ENCODE results near the gene SYNGR1. TPM values are rescaled to one million over a fixed set of nuclear protein-coding genes. Genes with fewer than 3 reads are reported as not detected.
"Not testable (repeated sequence)": the region's sequence is repeated elsewhere in the genome, so short reads cannot be mapped to it uniquely, and the experiment has no call there.

The SYNGR1 gene
- total RNA-seq, 1 experiment from 2014 or later = 7.0 TPM

DNA sequence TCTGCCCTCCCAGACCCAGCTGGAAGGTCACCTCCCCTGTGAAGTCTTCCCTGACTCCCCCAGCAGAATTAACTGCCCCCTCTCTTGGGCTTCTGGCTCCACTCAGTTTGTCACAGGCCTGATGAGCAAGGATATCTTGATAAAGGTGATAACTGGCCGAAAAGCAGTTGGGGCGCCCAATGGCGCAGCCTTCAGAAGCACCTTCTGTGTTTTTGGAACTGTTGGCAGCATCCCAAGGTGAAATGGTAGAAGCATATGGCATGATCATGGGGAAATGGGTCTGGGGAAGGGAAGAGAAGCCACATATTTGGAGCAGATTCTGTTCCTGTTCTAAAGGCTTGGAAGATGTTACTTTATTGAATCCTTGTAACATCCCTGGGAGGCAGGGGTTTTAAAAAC is 47.0 kb downstream of the SYNGR1 start:
- no peak for DNase-seq (ENCODE audit: extremely low read depth, low read depth)

DNA sequence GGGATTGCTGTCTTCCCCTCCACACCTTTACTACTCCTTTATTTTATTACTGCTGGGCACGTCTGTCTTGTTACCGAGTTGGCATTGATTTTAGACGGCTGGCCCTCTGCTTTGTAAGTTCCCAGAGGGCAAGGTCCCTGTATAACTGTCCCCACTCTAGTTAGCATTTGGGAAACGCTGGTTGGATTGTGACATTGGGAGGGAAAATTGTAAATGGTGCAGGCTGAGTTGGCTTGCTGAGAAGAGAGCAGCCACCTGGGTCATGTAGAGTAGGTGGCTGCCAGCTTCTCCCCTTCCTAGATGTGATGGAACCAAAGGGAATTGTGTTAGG is 51.5 kb downstream of the SYNGR1 start:
- DNase-seq (ENCODE audit: extremely low read depth, low read depth) = no peak

- no peak for DNase-seq (ENCODE audit: extremely low read depth, low read depth)
These were observed 55.7 kb downstream of the SYNGR1 start for GRCh38 chr22:39405346-39406085.

GRCh38 chr22:39408173-39408572 is 58.4 kb downstream of the SYNGR1 start:
- no peak for DNase-seq (ENCODE audit: extremely low read depth, low read depth)

DNA sequence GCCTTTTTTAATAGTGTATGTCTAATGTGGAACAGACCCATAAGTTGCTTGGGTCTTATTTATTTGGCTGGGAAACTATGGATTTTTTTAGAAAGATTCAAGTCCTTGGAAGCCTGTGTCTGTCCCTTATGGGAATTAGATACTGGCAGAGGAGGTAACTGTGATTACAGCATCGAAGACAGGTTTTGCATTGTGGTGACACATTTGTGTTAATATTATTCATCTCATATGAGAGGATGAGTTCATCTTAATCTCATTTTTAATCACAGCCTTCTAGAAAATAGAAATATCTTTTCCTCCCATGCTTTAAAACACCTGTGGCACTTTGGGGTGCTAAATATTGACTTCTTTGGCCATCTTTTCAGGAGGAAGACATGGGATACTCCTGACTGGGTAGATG is 59.0 kb downstream of the SYNGR1 start:
- DNase-seq (ENCODE audit: extremely low read depth, low read depth) = no peak

DNA sequence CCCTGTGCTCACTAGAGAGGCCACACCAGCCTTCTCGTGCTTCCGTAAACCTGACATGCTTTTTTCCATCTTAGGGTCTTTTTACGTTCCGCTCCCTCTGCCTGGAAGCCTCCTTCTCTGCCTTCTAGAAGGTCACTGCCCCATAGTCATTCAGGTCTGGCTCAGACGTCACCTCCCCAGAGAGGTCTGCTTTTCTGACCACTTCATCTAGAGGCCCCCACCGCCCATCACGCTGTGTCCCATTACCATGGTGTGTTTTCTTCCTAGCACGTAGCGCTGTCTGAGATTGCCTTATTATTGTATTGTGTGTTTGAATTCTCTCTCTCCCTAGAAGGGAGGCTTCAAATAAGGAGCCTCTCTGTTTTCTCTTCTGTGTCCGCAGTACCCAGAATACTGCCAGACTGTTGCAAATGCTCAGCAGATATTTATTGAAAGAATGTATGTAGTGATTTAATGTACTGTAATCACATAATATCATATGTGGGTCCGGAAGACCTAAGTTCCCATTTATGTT is 59.8 kb downstream of the SYNGR1 start:
- no peak for DNase-seq (ENCODE audit: extremely low read depth, low read depth)

DNA sequence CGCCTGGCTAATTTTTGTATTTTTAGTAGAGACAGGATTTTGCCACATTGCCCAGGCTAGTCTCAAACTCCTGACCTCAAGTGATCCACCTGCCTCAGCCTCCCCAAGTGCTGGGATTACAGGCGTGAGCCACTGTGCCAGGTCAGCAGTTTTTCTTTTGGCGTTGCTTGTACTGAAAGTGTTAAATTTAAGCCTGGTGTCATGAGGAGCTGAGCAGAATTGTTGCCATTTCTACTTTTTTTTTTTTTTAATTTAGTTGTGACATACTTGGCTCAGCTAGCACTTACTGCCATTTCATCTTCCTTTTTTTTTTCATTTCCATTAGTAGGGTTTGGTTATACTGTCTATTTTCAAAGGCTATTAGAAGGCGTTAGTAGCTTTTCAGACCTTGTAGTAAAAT is 60.5 kb downstream of the SYNGR1 start:
- DNase-seq (ENCODE audit: extremely low read depth, low read depth) = no peak

GRCh38 chr22:39411828-39412365 is 62.1 kb downstream of the SYNGR1 start:
- DNase-seq (ENCODE audit: extremely low read depth, low read depth) = not testable (repeated sequence)

DNA sequence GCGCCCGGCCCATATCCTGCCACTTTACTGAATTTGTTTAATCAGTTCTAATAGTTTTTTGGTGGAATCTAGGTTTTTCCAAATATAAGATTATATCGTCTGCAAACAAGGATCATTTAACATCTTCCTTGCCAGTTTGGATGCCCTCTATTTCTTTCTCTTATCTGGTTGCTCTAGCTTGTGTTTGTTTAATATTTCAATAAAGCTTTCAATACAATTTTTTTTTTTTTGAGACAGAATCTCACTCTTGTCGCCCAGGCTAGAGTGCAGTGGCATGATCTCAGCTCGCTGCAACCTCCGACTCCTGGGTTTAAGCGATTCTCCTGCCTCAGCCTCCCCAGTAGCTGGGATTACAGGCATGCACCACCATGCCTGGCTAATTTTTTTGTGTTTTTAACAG is 63.4 kb downstream of the SYNGR1 start:
- DNase-seq (ENCODE audit: extremely low read depth, low read depth) = not testable (repeated sequence)

- DNase-seq (ENCODE audit: extremely low read depth, low read depth) = no peak
These were observed 64.6 kb downstream of the SYNGR1 start for GRCh38 chr22:39414377-39414776.

GRCh38 chr22:39414886-39415285 is 65.1 kb downstream of the SYNGR1 start:
- no peak for DNase-seq (ENCODE audit: extremely low read depth, low read depth)

DNA sequence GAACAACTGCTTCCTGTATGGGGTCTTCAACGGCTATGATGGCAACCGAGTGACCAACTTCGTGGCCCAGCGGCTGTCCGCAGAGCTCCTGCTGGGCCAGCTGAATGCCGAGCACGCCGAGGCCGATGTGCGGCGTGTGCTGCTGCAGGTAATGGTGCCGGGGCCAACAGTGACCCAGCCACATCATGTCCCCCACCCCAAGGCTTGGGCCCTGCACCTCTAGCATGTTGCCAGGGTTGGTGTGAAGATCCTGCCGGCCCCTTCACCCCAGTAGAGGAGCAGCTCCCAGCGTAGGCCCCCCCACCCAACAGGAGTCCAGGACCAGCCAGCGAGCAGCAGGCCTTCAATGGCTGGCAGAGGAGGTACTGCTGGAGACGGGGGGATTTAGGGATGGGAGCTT is 65.7 kb downstream of the SYNGR1 start:
- no peak for DNase-seq (ENCODE audit: extremely low read depth, low read depth)

DNA sequence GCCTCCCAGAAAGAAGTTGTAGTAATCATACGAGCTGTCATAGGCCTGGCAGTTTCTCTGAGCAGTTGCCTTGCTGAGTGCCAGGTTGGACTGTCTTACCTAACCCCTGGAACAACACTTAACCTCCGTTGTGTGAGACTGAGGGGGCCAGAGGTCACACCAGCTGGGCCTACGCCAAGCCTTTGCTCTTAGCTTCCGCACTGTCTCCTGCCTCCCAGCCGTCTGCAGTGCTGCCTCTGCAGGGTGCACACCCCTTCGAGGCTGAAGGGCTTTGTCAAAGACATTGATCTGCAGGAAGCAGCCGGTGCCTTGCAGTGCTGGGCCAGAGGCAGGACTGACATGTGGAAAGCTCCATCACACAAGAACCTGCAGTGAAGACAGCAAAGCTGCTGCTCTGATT is 66.5 kb downstream of the SYNGR1 start:
- no peak for DNase-seq (ENCODE audit: extremely low read depth, low read depth)

- DNase-seq (ENCODE audit: extremely low read depth, low read depth) = no peak
These were observed 67.8 kb downstream of the SYNGR1 start for GRCh38 chr22:39417641-39418040.

DNA sequence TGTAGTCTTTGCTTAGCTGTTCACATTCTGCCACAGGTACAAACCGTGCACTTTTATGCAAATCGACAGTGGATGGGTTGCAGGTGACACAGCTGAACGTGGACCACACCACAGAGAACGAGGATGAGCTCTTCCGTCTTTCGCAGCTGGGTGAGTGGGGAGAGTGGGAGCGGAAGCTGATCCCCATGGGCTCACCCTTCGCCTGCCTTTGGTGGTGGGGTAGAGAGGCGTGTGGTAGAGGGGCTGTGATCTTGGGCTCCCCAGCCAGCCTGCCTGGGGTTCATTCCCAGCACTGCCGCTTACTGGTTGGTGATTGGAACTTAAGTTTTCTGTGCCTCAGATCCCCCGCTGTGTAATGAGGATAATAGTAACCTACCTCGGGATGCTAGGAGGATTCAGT is 68.9 kb downstream of the SYNGR1 start:
- no peak for DNase-seq (ENCODE audit: extremely low read depth, low read depth)

GRCh38 chr22:39419096-39419495 is 69.3 kb downstream of the SYNGR1 start:
- DNase-seq (ENCODE audit: extremely low read depth, low read depth) = no peak

- no peak for DNase-seq (ENCODE audit: extremely low read depth, low read depth)
These were observed 70.1 kb downstream of the SYNGR1 start for GRCh38 chr22:39419911-39420310.

DNA sequence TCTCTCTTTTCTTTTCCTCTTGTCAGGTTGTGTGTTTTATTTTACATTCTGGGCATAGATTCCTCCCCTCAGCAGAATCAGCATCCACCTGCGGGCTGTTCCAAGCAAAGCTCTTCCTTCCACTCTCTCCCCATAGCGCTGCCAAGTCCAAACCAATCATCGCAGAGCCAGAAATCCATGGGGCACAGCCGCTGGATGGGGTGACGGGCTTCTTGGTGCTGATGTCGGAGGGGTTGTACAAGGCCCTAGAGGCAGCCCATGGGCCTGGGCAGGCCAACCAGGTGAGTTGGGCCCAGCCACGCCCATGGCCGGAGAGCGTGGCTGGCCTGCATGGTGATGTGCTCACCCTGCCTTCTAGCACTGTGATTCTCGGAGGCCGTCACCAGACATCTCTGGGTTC is 71.9 kb downstream of the SYNGR1 start:
- no peak for DNase-seq (ENCODE audit: extremely low read depth, low read depth)

DNA sequence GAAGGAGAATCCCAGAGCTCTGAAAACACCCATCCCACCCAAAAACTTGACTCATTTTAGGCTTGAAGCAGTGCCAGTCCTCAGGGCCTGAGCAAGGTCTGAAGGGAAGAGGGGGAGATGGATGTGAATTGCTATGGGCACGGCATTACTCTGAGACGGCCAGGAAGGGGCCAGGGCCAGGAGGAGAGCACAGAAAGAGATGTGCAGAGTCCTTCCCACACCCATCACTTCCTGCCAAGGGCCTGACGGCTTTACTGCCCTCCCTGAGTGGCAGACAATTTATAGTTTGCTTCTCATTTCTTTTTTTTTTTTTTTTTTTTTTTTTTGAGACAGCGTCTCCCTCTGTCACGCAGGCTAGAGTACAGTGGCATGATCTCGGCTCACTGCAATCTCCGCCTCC is 72.3 kb downstream of the SYNGR1 start:
- DNase-seq (ENCODE audit: extremely low read depth, low read depth) = no peak

DNA sequence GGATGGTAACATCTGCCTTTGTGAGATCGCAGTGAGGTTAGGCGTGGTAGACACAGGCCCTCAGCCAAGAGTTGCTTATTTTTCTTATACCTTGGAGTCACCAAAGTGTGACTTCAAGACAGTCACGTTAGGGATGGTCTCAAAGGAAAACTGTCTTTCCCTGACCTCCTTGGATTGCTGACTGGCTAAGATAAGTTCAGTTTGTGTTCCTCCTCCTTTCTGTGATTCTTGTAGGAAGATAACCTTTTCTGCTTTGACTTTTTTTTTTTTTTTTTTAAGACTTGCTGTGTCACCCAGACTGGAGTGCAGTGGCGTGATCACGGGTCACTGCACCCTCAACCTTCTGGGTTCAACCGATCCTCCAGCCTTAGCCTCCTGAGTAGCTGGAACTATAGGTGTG is 72.9 kb downstream of the SYNGR1 start:
- no peak for DNase-seq (ENCODE audit: extremely low read depth, low read depth)

DNA sequence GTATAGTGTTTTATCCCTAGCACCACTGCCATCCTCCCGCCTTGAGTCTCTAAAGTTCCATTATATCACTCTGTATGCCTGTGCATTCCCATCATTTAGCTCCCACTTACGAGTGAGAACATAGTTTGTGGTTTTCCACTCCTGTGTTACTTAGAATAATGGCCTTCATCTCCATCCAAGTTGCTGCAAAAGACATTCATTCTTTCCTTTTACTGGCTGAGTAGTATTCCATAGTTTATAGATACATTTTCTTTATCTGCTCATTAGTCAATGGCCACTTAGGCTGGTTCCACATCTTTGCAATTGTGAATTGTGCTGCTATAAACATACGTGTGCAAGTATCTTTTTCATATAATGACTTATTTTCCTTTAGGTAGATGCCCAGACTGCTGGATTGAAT is 74.2 kb downstream of the SYNGR1 start:
- DNase-seq (ENCODE audit: extremely low read depth, low read depth) = no peak

- DNase-seq (ENCODE audit: extremely low read depth, low read depth) = no peak
These were observed 76.7 kb downstream of the SYNGR1 start for GRCh38 chr22:39426380-39427043.

Data from NCI-H460 (cell line).